AG04450 (cell line): Measurements from ENCODE around the gene IER2. TPM values are rescaled to one million over a fixed set of nuclear protein-coding genes. Genes with fewer than 3 reads are reported as not detected.

Source experiments
- CTCF ChIA-PET: fragments of 300-600, 350-600 bp; formaldehyde crosslinking; extraction: SDS; loops from one replicate; lab custom pipeline; 2022; ENCODE audit warnings: antibody characterized with exemption, inconsistent platforms; lab: Charles Lee
- POLR2A ChIA-PET: fragments of 350-600 bp; formaldehyde crosslinking; extraction: SDS; loops from one replicate; lab custom pipeline; 2021; ENCODE audit warnings: antibody characterized with exemption, inconsistent platforms; lab: Yijun Ruan, JAX
- DNase-seq: peaks from one replicate; pipeline ENCODE4 v3.0.0-alpha.2; 2011; ENCODE audit warnings: low read depth, low spot score
- H3K27ac ChIP-seq: one replicate; pipeline ENCODE4 v1.5.1; 2012; ENCODE audit warnings: low read depth, low read length, control low read depth
- H3K27me3 ChIP-seq: one replicate; pipeline ENCODE4 v1.6.0; 2012; ENCODE audit warnings: low read length; ENCODE audit not compliant: control insufficient read depth, insufficient read depth
- H3K4me3 ChIP-seq: 2 replicates; pipeline ENCODE4 v1.5.1; 2011; ENCODE audit warnings: mild to moderate bottlenecking, low read depth, low read length, control low read depth
- H3K9me3 ChIP-seq: 2 replicates; pipeline ENCODE4 v1.5.1; 2012; ENCODE audit warnings: low read length; ENCODE audit not compliant: control insufficient read depth, insufficient read depth
- CTCF ChIP-seq: IDR thresholded peaks from 2 replicates; pipeline ENCODE4 v1.5.1; 2011; ENCODE audit warnings: low read depth, low read length, control low read depth, inconsistent platforms
- polyA plus RNA-seq: library from polyadenylated mRNA; depleted of rRNA; stranded (reverse); fragments of >200 nt; gene quantifications from 2 replicates; pipeline ENCODE4 v1.2.3, GENCODE V29; 2011

IER2 gene
- polyA plus RNA-seq, 1 experiment = 15.3 TPM

DNA sequence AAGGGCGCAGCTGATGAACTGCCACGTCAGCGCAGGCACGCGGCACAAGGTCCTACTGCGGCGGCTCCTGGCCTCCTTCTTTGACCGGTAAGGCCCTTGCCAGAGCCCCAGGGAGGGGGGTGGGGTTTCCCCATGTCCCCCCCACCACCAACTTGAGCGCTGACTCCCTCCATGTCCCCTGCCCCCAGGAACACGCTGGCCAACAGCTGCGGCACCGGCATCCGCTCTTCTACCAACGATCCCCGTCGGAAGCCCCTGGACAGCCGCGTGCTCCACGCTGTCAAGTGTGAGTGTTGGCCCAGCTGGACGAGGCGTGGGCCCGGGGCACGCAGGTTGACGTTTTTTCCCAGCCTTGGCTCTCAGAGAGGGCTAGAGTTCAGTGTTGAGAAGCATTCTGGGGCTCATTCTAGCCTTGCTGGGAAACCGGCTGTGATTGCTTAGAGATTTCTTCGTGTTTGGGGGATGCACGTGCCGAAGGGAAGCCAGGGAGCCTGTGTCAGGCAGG is 12.9 kb upstream of the IER2 start:
- CTCF ChIA-PET = interaction anchor here (0.6 kb wide), 1 partner anchor 172 kb away, joined by 3 read pairs; no protein-coding TSS in a partner anchor
- no peak overlapping the region for H3K4me3 ChIP-seq
- no peak for DNase-seq
- no peaks in the 10 kb centered on the region; the same call in 1 of the 2 replicates for H3K9me3 ChIP-seq
- POLR2A ChIA-PET = no interaction called here
- no peak for TF ChIP-seq CTCF
- no peaks in the 10 kb centered on the region for H3K27me3 ChIP-seq
- no peak overlapping the region for H3K27ac ChIP-seq

DNA sequence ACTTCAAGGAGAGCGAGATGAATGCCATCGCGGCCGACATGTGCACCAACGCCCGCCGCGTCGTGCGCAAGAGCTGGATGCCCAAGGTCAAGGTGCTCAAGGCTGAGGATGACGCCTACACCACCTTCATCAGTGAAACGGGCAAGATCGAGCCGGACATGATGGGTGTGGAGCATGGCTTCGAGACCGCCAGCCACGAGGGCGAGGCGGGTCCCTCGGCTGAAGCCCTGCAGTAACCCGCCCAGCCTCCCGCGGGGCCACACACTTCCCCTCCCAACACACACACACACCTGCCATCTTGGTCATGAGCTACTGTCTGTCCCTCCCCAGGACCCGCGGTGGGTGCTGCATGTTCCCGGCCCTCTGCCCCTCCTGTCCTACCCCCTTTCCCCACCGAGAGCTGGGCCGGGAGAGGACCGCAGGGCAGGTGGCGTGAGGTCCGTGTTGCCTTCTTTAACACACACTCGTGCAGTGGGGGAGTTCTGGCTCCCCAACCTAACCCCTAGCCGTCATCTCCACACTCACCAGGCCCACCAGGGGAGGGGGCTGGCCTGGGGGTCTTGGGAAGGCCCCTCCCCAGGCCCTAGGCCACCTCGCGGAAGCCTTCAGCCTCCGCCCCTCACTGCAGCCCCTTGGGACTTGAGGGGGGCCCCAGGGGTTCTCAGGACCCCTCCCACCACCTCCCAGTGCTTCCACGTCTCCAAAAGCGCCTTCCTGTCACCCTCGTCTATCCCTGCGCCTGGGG is 11.9 kb upstream of the IER2 start:
- POLR2A ChIA-PET = no interaction called here
- H3K27me3 ChIP-seq = no peaks in the 10 kb centered on the region
- no peak for TF ChIP-seq CTCF
- H3K9me3 ChIP-seq = no peaks in the 10 kb centered on the region; the same call in 1 of the 2 replicates
- H3K4me3 ChIP-seq = no peak overlapping the region
- CTCF ChIA-PET = no interaction called here
- no peak overlapping the region for H3K27ac ChIP-seq
- no peak for DNase-seq

DNA sequence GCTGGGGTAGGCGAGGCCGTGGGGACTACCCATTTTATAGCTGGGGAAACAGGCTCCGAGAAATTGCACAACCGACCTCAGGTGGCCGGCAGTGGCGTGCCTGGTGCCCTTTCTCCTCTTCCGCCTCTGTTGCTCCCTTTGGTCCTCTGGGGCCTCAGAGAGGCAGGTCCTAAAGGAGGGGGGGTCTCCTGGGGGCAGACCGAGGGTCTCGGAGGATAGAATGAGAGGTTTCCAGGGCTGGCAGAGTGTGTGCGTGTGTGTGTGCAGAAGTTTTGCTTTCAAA is 11.4 kb upstream of the IER2 start:
- CTCF ChIA-PET = no interaction called here
- DNase-seq = no peak
- POLR2A ChIA-PET = no interaction called here

DNA sequence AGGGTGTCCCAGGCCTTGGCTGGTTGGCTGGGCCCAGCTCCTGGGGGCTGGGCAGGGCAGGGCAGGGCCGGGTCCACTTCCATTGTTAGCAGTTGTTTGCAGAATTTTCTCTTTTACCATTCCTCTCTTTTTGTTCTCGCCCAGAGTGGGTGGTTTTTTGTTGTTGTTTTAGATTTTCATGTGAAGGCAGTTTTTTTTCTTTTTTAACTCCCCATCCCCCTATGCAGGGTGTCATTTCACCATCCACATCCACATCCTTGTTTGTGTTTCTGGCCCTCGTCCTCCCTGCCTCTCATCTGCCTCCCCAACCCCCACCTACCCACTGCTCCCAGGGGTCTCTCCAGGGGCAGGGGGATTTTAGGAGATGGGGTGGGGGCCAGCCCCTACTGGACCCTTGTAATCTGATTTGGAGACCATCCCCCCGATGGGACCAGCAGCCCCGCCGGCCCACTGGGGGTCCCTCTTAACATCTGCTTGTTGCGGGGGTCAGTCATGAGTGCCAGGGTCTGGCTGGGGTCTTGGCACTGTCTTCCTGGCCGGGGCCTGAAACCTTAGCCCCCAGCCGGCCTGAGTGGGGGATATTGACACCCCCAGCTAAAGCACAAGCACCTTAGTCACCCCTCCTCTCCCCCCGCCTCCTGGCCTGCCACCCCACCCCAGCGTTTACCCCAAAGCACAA is 10.4 kb upstream of the IER2 start:
- Histone ChIP-seq H3K27ac (no peak overlapping the region), H3K27me3 (no peaks in the 10 kb centered on the region), H3K9me3 (no peaks in the 10 kb centered on the region; the same call in 1 of the 2 replicates), H3K4me3 (no peak overlapping the region)
- TF ChIP-seq CTCF = no peak
- ChIA-PET POLR2A (no interaction called here), CTCF (no interaction called here)
- no peak for DNase-seq

More for the DNA sequence above, 11.4 kb upstream of the IER2 start:
- H3K4me3 ChIP-seq = no peak overlapping the region
- H3K9me3 ChIP-seq = no peaks in the 10 kb centered on the region; the same call in 1 of the 2 replicates
- H3K27ac ChIP-seq = no peak overlapping the region
- no peak for TF ChIP-seq CTCF
- H3K27me3 ChIP-seq = no peaks in the 10 kb centered on the region
